ENCODE measurements around the gene FBL.
"Not testable (repeated sequence)": the region's sequence is repeated elsewhere in the genome, so short reads cannot be mapped to it uniquely, and the experiment has no call there.

The FBL gene

GRCh38 chr19:39824143-39825092, 21.8 kb downstream of the FBL start:
- DNase-seq (ENCODE audit: low spot score): peak; percentile 84

- no peak for DNase-seq (ENCODE audit: low spot score)
Observed at GRCh38 chr19:39823686-39824085, 22.5 kb downstream of the FBL start.

- no peak for DNase-seq (ENCODE audit: low spot score)
Observed at GRCh38 chr19:39820696-39821095, 25.5 kb downstream of the FBL start.

- DNase-seq (ENCODE audit: low spot score): no peak
Observed at GRCh38 chr19:39819786-39820185, 26.4 kb downstream of the FBL start.

GRCh38 chr19:39818626-39819097, 27.5 kb downstream of the FBL start:
- no peak for DNase-seq (ENCODE audit: low spot score)

GRCh38 chr19:39817888-39818561, 28.2 kb downstream of the FBL start:
- DNase-seq (ENCODE audit: low spot score): no peak

GRCh38 chr19:39816287-39817048, 29.7 kb downstream of the FBL start:
- DNase-seq (ENCODE audit: low spot score): no peak

- no peak for DNase-seq (ENCODE audit: low spot score)
Observed at GRCh38 chr19:39814595-39814994, 31.6 kb downstream of the FBL start.

- DNase-seq (ENCODE audit: low spot score): not testable (repeated sequence)
Observed at GRCh38 chr19:39814111-39814510, 32.1 kb downstream of the FBL start.

GRCh38 chr19:39813264-39813993, 32.8 kb downstream of the FBL start:
- DNase-seq (ENCODE audit: low spot score): no peak

- no peak for DNase-seq (ENCODE audit: low spot score)
Observed at GRCh38 chr19:39811064-39811463, 35.1 kb downstream of the FBL start.

GRCh38 chr19:39810424-39810823, 35.8 kb downstream of the FBL start:
- no peak for DNase-seq (ENCODE audit: low spot score)

- no peak for DNase-seq (ENCODE audit: low spot score)
Observed at GRCh38 chr19:39809368-39809767, 36.8 kb downstream of the FBL start.

GRCh38 chr19:39808688-39809087, 37.5 kb downstream of the FBL start:
- DNase-seq (ENCODE audit: low spot score): not testable (repeated sequence)

GRCh38 chr19:39807846-39808364, 38.3 kb downstream of the FBL start:
- DNase-seq (ENCODE audit: low spot score): no peak

GRCh38 chr19:39805104-39805503, 41.1 kb downstream of the FBL start:
- DNase-seq (ENCODE audit: low spot score): no peak

GRCh38 chr19:39802958-39803357, 43.2 kb downstream of the FBL start:
- no peak for DNase-seq (ENCODE audit: low spot score)

- no peak for DNase-seq (ENCODE audit: low spot score)
Observed at GRCh38 chr19:39797083-39797482, 49.1 kb downstream of the FBL start.

- no peak for DNase-seq (ENCODE audit: low spot score)
Observed at GRCh38 chr19:39796000-39796498, 50.1 kb downstream of the FBL start.

GRCh38 chr19:39795001-39795400, 51.2 kb downstream of the FBL start:
- DNase-seq (ENCODE audit: low spot score): no peak

GRCh38 chr19:39792999-39793546, 53.1 kb downstream of the FBL start:
- peak; percentile 71 for DNase-seq (ENCODE audit: low spot score)

Data from COLO829 (cell line).